CD4-positive, alpha-beta T cell treated with Interleukin-12 subunit alpha and Interleukin-12 subunit beta, for 1 hour (primary cell): ENCODE results near the gene KRT85.

Experiments used
- DNase-seq: peaks from one replicate; pipeline ENCODE4 v3.0.0-alpha.2; 2020

The KRT85 gene

DNA sequence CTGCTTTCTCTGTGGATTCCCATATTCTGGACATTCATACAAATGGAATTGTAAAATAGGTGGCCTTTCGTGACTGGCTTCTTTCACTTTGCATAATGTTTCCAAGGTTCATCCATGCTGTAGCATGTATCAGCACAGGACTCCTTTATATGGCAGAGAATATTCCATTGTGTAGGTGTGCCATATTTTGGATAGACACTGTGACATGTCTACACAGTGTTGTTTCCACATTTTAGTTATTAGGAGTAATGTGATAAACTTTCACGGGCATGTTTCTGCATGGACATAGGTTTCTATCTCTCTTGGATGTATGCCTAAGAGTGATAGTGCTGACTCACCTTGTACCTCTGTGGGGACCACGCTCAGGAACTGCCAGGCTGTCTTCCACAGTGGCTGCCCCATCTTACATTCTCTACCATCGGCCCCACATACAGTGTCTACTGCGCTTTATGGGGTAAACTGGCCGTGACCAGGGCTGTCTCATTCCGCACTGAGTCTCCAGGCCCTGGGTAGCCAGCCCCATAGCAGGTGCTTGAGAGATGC lies 25.3 kb upstream of the KRT85 start:
- DNase-seq = no peak

DNA sequence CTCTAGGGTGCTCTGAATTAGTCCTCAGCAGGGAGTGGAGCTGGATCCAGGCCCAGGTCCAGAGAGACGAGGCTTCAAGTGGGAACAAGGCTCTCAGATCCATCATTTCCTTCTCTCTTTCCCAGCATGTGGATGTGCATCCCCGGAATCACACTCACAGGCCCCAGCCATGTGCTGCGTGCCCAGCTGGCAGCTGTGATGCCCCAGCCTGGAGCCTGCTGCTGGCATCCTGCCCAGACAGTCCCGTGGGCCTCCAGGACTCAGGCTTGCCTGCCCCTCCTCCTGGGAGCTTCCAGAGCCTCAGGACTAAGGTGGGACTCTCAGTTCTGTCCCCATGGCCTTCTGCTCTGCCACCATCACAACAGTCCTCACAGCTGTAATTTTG lies 24.3 kb upstream of the KRT85 start:
- DNase-seq = no peak

DNA sequence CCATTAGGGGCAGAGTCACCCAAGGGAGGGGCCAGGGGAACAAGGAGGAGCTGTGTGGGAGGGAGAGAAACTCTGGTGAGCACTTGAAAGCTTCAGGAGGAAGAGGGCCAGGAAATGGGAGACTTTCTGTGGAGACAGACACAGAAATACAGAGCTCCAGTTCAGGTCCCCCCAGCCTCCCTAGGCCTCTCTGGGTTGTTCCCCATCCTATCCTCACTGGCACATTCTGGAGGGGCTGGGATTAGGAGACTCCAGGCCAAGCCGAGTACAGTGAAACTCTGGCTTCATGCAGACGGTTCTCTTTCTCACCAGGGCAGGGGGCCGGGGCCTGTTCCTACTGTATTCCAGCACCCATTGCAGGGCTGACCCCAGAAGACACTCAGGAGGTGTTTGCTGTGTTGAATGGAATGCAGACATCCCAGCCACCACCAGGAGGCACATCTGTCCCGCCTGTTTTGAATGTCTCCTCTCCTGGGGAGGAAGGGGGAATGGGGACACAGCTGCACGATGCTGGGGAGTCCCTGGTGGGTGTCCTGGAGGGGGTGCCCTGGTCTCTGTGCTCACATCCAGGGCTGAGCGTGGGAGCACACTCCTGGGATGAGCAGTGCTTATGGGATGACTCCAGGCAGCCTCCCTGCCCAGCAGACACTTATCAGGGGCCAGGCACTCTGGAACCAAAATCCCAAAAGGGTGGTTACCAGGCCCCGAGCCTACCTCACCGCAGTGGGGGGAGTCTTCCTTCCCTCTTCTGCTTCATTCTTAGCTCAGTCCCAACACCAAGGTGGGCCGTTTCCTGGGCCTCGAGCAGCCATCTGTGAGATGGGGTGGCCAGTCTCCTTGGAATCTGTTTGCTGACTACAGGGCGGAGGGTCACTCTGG lies 23.7 kb upstream of the KRT85 start:
- DNase-seq = peak; percentile 17

DNA sequence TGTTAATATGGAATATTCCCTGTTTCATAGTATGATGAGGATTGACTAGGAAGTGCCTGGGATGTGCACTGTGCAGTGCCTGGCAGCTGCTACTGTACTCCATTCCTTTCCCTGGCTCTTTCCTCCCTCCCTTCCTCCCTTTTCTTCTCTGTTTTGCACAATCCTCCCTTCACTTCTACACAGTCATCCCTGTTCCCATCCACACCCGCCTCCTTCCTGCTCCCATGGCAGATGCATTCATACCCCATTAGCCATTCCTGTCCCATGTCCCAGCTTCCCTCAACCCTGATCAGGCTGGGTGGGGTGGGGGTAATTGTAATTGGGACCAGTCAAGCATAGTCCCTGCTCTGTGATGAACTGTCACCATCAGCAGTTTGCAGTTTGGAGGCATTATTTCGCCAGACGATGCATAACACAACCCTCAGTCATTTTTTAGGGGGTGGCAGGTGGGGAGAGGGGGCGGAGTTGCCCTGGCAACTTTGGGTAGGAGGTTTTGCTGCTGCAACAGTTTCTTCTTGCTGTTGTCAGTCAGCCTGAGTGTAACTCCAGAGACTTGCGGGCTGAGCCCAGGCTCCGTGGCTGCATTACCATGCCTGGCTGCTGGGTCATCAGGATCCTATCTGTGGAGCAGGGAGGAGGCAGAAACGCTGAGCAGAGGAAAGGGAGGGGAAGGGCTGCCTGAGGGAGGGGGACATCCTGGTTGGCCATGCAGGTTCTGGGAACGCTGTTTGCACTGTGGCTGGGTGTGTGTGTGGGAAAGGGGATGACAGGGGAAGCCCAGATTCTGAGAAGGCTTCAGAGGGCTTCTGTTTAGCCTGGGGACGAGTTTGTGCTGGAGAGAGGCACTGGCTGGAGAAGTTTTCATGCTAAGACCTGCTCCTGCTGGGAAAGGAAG lies 22.3 kb upstream of the KRT85 start:
- DNase-seq = no peak

DNA sequence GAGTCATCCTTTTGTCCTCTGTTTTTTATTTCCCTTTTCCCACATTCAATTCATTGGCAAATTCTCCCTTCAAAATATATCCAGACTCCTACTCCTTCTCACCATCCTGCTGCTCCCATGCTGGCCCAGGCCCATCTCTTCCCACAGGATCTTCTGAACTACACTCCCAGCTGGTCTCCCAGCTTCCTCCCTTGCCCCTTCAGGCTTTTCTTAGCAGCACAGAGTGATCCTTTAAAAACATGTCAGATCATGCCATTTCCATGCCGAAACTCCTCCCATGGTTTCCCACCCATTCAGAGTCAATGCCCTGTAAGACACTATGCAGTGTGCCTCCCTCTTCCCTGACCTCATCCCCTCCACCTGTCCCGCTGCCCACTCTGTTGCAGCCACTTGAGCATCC lies 20.6 kb upstream of the KRT85 start:
- no peak for DNase-seq

DNA sequence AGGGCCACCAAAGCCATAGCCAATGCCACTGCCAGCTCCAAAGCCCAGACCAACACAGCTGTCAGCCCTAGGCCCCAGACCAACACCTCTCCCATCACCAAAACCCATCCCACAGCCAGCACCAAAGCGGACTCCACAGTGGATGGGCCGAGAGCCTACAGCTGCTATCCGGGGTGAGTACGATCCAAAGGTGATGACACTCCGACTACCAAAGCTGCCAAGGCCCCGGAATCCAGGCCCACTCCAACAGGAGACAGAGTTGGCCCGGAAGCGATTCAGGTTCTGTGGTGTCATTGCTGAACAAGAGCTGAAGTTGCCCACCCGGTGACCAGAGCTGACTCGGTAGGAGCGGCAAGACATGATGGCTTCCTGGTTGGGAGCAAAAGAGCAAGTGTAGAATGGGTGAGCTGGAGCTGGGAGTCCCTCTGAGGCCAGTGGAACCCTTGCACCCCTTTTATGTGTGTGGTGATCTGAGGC lies 18.0 kb upstream of the KRT85 start, which contains the start of gene KRT84:
TSS of gene KRT84 (minus strand) at position 427 of the 477 bp plus-strand sequence. CDS start at position 360, 67 bp downstream.
- DNase-seq = no peak

DNA sequence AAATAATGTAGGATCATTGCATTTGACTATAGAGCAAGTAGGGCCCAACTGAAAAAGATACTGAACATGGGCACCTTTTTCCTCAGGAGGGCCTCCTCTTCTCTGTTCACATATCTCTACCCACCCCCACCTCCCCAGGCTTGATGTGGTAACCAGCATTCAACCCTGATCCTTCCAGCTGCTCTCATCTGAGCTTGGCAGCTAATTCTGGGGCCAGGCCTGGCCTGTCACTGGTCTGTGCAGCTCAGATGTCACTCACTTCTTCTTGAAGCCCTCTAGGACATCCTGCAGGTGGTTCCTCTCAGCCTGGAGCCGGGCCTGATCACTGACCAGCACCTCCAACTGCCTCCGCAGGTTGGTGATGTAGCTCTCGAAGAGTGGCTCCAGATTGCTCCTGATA lies 16.1 kb upstream of the KRT85 start:
- DNase-seq = no peak

DNA sequence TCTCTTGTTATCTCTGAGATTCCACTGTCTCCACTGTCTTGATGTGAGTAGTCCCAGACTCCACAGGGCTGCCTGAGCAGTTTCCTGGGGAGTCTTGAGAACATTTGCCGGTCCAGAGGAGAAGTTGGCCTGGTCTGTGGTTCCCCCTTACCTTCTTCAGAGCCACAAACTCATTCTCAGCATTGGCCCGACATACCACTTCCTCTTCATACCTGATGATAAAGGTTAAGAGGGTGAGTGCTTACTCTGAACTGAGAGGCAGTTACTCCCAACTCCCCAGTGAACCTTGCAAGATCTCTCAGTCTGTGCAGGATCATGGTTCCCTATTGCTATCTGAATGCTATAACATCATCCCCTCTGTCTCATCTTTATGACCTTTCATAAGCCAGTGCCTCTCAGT lies 15.6 kb upstream of the KRT85 start:
- DNase-seq = no peak

DNA sequence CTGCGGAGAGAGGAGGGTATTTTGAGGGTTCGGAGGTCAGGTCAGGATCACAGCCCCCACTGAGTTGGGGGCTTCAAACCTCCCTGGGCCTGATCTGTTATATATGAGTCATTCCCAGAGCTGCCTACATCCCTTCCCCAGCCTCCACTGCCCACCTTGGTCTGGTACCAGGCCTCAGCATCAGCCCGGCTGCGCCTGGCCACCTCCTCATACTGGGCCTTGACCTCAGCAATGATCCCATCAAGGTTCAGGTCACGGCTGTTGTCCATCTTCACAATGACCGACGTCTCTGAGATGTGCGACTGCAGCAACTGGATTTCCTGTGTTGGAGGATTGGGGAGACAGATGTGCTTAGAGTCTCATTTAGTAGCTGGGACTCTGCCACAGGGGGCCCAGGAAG lies 13.9 kb upstream of the KRT85 start:
- DNase-seq = no peak

DNA sequence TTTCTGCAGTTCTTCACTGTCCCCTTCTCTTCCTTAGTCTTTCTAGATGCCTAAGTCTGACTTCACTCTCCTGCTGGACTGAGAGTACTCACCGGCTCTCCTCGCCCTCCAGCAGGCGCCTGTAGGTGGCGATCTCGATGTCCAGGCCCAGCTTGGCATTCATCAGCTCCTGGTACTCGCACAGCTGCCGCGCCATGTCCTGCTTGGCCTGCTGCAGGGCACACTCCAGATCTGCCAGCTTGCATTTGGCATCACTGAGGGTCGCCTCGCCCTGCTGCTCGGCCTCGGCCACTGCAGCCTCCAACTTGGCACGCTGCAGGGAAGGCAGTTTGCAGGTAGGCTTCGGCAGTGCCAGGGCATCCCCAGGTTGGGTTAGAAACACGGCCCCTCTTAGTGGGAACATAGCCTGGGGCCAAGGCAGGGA lies 13.0 kb upstream of the KRT85 start:
- no peak for DNase-seq

DNA sequence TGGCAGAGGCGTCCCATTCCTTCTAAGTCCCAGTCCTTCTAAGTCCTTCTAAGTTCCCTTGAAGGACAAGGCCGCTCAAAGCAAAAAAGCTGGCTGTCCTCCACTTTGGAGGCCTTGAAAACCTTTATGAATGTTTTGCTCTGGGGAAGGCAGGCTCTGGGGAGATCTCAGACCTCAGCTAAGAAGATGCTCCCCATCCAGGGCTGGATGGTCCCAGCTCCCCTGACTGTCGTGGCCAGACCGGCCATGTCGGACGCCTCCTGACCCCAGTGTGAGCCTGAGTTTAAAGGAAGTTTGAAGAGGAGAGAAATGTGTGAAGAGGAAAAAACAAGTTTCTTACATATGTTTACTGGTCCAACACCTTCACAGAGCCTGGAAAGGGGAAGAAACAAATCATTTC lies 12.3 kb upstream of the KRT85 start:
- no peak for DNase-seq

DNA sequence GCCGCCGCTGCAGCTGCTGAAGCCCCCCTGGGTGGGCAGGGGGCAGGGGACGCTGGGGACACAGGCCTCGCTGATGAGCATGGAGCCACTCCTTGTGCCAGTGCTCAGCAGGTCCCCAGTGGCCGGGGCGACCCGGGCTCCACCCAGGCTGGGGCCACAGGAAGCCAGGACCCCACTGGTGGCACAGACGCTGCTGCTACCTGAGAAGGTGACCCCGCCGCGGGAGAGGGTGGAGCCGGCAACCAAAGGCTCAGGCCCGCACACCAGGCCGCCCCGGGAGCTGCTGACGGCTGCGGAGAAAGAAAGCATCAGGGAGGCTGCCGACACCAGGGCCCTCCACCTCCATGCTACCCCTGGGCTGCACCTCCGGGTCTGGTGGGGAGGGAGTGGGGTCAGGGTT lies 10.8 kb upstream of the KRT85 start:
- DNase-seq = no peak

DNA sequence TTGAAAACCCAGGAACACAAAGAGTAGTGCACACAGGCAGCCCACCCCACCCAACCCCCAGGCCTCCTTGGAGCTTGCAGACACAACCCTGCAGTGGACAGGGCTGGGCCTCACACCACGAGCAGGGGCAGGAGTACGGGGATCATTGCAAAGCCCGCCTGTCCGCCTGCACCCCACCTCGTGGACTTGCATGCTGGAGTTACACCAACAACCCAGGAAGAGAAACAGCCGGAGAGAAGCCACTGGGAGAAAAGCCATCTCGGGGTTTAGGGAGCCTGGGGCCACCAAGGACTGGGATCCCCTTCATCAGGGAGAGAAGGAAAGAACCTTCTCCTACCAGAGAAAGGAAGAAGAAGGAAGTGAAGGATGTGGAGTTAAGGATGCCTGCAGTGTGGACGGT lies 10.0 kb upstream of the KRT85 start:
- no peak for DNase-seq

DNA sequence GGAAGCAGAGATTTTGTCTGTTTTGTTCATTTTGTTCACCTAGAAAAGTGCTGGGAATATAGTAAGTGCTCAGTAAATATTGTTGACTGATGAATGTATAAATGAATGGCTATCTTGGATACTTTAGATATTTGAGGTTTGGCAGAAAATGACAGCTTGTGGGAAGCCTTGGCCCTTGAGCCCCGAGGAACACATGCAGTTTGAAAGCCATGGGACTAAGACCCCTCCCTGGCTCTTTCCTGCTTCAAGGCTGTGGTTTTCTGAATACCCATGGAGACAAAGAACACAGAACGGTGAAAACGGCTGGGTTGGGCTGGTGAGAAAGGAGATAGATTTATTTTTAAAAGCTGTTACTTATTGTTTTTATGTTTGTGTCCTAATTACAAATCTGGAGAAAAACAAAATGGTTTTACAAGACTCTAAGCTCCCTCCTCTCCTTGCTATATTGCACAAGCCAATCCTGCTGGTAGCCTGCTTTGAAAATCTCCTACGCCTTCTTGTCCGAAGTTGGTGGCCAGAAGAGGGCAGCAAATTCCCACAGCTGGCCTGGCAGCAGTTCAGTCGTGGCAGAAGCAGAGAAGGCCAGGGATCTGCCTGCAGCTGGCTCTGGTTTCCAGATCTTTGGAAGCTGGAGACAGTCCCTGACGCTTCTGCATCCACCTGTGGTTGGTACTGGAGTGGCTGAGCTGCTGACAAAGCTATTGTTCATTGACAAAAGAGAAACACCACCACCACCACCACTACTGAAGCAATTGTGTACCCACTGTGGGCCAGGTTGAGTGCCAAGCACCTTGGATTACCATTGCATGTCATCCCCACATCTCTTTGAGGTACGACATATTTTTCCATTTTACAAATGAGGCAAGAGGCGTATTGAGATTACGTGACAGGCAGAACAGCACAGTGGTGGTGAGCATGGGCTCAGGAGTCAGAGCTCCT lies 5.2 kb upstream of the KRT85 start:
- peak; percentile 47 for DNase-seq

DNA sequence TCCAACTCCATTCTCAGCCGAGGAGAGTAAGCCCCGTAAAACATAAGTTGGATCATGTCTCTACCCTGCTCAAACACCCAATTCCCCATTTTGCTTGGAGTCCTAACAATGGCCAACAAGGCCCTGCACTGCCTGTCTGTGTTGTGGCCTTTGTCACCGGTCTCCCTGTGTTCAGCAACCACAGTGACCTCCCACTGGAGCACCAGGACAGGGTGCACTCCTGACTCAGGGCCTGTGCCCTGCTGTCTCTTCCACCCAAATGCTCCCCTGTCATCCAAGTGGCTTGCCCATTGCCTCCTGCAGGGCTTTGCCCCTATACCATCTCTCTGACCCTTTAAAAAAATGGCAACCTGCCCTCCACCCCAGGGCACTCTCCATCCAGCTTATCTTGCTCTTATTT lies 4.4 kb upstream of the KRT85 start:
- DNase-seq = no peak

DNA sequence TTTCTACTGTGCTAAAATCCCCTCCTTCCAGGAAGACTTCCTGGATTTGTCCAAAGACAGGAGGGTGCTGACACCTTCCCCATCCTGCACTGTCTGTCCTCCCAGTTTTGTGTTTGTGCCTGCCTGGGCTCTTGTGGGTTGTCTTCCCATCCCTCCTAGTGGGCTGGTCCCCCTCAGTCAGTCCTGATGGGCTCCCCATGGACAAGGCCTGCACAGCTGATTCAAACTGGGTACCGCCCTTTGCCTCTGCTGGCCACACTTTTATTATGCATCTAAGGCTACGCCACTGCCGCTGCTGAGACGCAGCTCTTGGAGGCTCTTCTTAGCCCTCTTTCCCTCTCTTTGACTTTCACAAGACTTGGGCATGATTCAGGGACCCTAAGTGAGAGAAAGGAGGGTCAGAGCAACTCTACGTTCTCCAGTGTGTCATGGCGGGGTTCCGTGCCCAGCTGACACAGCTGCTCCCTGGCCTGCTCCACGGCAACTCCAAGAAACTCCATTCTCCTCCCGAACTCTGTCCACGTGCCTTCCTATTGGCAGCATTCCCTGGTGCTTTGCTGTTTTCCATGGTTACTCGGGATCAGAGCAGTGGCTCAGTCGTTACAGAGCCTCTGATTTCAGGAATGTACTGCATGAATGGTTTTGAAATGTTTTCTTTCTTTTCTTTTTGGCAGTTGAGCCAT lies 3.8 kb upstream of the KRT85 start:
- DNase-seq = no peak

DNA sequence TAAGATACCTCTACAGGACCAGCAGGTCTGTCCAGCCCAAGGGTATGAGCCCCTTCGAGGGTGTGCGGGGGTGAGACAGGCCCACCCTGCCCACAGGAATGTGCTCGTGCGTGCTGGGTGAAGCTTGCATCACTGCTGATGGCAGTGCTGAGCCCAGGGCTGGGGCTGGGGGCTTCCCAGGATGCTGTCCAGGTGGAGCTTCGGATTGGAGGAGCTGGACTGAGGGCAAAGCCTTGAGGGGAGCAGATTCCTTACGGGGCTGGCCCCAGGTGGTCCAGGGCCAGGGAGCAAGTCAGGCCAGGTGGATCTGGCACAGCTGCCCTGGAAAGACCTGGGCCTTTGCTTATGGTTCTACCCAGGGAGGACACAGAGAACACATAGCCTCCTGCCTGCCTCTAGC lies 2.5 kb upstream of the KRT85 start:
- no peak for DNase-seq

DNA sequence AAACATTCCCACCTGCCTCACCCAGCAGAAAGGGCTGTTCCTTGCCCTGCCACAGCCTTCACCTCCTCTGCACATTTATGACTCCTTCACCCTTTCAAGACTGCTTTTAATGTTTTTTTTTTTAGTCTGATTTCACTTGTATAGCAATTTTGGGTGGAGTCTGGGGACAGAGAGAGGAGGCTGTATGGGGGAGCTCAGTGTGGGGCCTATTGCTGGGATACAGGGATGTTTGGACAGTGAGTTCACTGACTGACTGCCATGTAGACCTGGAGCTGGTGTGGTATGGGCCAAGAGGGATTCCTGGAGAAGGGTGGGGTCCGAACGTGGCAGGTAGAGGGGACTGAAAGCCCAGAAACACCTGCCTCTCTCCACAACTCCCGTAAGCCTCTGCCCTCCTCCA lies 1.9 kb upstream of the KRT85 start:
- DNase-seq = no peak

DNA sequence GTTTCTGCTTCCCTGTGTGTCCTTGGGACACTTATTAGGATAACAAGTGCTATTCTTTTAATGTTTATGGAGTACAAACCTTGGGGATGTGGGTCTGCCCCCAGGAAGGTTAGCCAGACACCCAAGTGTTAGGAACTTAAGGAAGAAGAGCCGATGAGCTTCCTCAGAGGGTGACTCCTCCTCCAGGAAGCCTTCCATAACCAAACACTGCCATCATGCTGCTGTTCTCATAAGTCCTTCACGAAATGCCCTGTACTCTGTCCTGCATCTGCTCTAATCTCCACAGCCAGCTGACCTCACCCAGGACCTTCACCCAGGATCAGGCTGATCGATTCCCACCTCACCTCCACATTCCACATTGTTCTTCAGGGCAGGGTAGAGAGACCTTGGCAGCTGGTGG lies 1.2 kb upstream of the KRT85 start:
- no peak for DNase-seq

DNA sequence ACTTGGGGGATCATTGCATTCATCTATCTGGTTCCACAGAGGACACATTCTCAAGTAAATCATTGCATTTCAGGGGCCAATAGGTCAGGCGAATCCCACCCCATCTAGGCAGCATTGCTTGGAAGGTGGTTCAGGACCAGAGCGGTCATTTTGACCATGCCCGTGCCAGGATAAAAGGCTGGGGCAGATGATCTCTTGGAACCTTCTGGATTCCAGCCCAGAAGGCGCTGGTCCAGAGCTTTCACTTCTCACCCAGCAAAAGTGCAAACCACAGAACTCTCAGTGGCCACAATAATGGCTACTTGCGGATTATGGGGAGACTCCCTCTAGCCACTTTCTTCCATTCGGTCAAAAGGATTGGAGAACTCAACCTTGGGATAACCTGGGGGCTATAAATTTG lies 595 bp upstream of the KRT85 start:
- DNase-seq = no peak

DNA sequence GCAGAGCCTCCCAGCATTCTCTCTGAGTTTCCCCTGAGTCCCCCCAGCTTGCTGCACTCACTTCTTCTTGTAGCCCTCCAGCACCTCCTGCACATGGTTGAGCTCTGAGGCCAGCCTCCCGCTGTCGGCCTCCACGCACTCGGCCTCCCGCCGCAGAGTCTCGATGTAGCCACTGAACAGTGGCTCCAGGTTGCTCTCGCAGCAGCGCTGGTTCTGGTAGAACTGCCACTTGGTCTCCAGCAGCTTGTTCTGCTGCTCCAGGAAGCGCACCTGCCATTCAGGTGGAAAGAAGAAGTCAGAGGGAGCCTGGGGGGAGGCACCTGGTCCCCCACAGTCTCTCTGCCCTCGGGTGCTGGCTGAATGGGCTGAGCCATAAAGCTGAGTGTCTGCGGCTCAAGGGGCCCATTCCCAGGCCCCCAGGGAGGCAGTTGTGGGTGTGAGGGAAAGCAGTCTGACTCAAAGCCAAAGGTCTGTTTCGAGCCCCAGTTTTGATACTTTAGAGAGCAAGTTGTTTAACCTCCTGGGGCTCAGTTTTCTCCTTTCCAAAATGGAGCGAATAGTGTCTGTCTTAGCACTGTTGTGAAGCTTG lies 2.3 kb downstream of the KRT85 start:
- DNase-seq = no peak
